Common myeloid progenitor, CD34-positive (primary cell): Measurements from ENCODE around the gene FMNL2. TPM values are rescaled to one million over a fixed set of nuclear protein-coding genes. Genes with fewer than 3 reads are reported as not detected.

Experiments used
- CTCF ChIA-PET: fragments of 350-600 bp; sonication (Branson Sonifier 250); formaldehyde crosslinking; loops from one replicate; lab custom pipeline; 2021; ENCODE audit warnings: antibody characterized with exemption; lab: Charles Lee
- POLR2A ChIA-PET: fragments of 350-600 bp; sonication (Branson Sonifier 250); formaldehyde crosslinking; loops from one replicate; lab custom pipeline; 2021; ENCODE audit warnings: antibody characterized with exemption; lab: Charles Lee
- DNase-seq, 3 donors: peaks; one replicate each; pipeline versions ENCODE4 v3.0.0 to v3.0.0-alpha.2; 2013
- H3K27ac ChIP-seq, 2 experiments: 1 replicate in 1 of 2; 2 replicates in 1 of 2; pipeline ENCODE4 v1.7.0; 2013; ENCODE audit warnings: inconsistent platforms in 2 of 2, low read length in 2 of 2, mild to moderate bottlenecking in 2 of 2, low read depth in 1 of 2, moderate library complexity in 1 of 2; ENCODE audit not compliant: severe bottlenecking in 2 of 2, insufficient read depth in 1 of 2, poor library complexity in 1 of 2
- H3K27me3 ChIP-seq, 5 experiments: replicated peaks in 2 of 5; 1 replicate in 3 of 5; 2 replicates in 2 of 5; pipeline versions ENCODE4 v1.6.1 to v1.7.0; 2013; ENCODE audit warnings: low read length in 4 of 5, mild to moderate bottlenecking in 2 of 5, moderate library complexity in 2 of 5, inconsistent platforms in 1 of 5; ENCODE audit not compliant: insufficient read depth in 5 of 5, control insufficient read depth in 4 of 5
- H3K36me3 ChIP-seq, 4 experiments: 1 replicate in 2 of 4; 2 replicates in 2 of 4; pipeline versions ENCODE4 v1.6.1 to v1.7.0; 2013; ENCODE audit warnings: low read length in 3 of 4, control low read depth in 1 of 4, mild to moderate bottlenecking in 1 of 4; ENCODE audit not compliant: control insufficient read depth in 4 of 4, insufficient read depth in 4 of 4
- H3K4me1 ChIP-seq, 4 experiments: 1 replicate in 3 of 4; 2 replicates in 1 of 4; pipeline versions ENCODE4 v1.6.1 to v1.7.1; 2013; ENCODE audit warnings: low read length in 3 of 4, mild to moderate bottlenecking in 3 of 4, control low read depth in 1 of 4, inconsistent platforms in 1 of 4, moderate library complexity in 1 of 4; ENCODE audit not compliant: control insufficient read depth in 4 of 4, insufficient read depth in 4 of 4; ENCODE audit errors: control extremely low read depth in 1 of 4
- H3K4me3 ChIP-seq, 7 experiments: 1 replicate in 4 of 7; 2 replicates in 3 of 7; pipeline versions ENCODE4 v1.5.1 to v1.7.0; 2013; ENCODE audit warnings: mild to moderate bottlenecking in 7 of 7, low read length in 6 of 7, moderate library complexity in 6 of 7, inconsistent platforms in 2 of 7, low read depth in 2 of 7, control low read depth in 1 of 7; ENCODE audit not compliant: insufficient read depth in 4 of 7, control insufficient read depth in 1 of 7; ENCODE audit errors: extremely low read depth in 1 of 7
- H3K9me3 ChIP-seq, 5 experiments: 1 replicate in 4 of 5; 2 replicates in 1 of 5; pipeline versions ENCODE4 v1.6.1 to v1.7.1; 2013; ENCODE audit warnings: low read length in 4 of 5, mild to moderate bottlenecking in 2 of 5, inconsistent platforms in 1 of 5, low read depth in 1 of 5, moderate library complexity in 1 of 5; ENCODE audit not compliant: control insufficient read depth in 4 of 5, insufficient read depth in 2 of 5; ENCODE audit errors: control extremely low read depth in 1 of 5
- WGBS: methylation state at CpG from one replicate; pipeline ENCODE4 v1.1.5; 2013; ENCODE audit not compliant: insufficient coverage; 5-methylcytosine and 5-hydroxymethylcytosine counted together
- polyA plus RNA-seq: library from polyadenylated mRNA; unstranded; fragments of 120-200 nt; gene quantifications from one replicate; pipeline ENCODE4 v1.2.1, GENCODE V29; 2013

The FMNL2 gene
- polyA plus RNA-seq, result 2.0 TPM

GRCh38 chr2:152335016-152335725 lies at the start of gene FMNL2:
TSS of gene FMNL2 (plus strand) at chr2:152335174.
- H3K9me3 ChIP-seq, result no peaks in the 10 kb centered on the region
- ChIA-PET CTCF (no interaction called here), POLR2A (interaction anchor here (0.6 kb wide), 1 partner anchor 1164 kb away, joined by 3 read pairs; no protein-coding TSS in a partner anchor)
- H3K4me3 ChIP-seq, result peak within 1 kb of the TSS; percentile 52 to 83 (median 74)
- no peaks in the 10 kb centered on the region for H3K36me3 ChIP-seq
- WGBS, result 0% methylated on average over 70 of the region's 85 CpGs
- no peak within 1 kb of the TSS for H3K27ac ChIP-seq
- H3K4me1 ChIP-seq, result peaks cover 0 to 22% (median 15%) of the 10 kb centered on the region in 4 experiments
- peak; percentile 46 to 81 (median 67) for DNase-seq
- peaks cover 0 to 25% (median 17%) of the 10 kb centered on the region in 5 experiments for H3K27me3 ChIP-seq

DNA sequence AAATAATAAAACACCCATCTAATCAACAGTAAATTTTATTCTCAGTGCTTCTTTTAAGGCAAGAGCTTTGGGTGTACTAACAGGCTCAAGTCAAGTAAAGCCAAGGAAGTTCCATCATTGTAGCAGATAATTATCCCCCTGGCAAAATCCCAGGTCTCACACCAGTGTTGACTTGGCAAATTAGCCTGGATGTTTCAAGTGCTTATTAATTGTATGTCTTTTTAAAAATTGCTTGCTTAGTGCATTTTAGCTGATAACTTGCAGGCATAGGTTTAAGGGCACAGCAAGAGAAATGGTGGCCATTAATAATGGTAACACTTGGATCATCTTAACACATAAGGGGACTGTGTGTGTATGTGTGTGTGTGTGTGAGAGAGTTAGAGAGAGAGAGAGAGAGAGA lies 42.0 kb upstream of the FMNL2 start:
- DNase-seq, result no peak
- H3K4me3 ChIP-seq, result no peak overlapping the region
- H3K9me3 ChIP-seq, result no peaks in the 10 kb centered on the region
- ChIA-PET CTCF (no interaction called here), POLR2A (no interaction called here)
- no peaks in the 10 kb centered on the region for H3K4me1 ChIP-seq
- no peaks in the 10 kb centered on the region for H3K27me3 ChIP-seq
- no peaks in the 10 kb centered on the region for H3K36me3 ChIP-seq
- no peak overlapping the region for H3K27ac ChIP-seq

DNA sequence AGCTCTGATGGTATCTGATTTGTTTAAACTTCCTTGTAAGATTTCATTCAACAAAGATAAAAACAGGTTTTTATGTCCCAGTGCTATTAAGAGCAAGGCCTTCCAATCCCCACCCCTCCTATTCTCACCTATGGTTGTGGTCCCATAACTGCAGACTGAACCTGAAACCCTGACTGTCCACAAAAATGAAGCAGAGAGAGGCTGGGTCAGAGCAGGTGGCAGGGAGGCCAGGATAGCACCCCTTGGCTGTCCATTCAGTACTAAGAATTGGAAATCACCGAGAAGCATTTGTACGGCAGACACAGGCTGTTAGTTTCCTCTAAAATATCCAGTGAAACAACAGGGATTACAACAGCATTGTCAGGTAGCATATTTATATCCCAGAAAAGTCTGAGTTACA lies 37.3 kb upstream of the FMNL2 start:
- ChIA-PET CTCF (no interaction called here), POLR2A (no interaction called here)
- H3K4me3 ChIP-seq, result no peak overlapping the region
- no peaks in the 10 kb centered on the region for H3K36me3 ChIP-seq
- no peaks in the 10 kb centered on the region for H3K4me1 ChIP-seq
- H3K9me3 ChIP-seq, result peaks cover 0 to 1% (median 0%) of the 10 kb centered on the region in 5 experiments
- no peak for DNase-seq
- no peak overlapping the region for H3K27ac ChIP-seq
- no peaks in the 10 kb centered on the region for H3K27me3 ChIP-seq
- WGBS, result no CpG with 5 or more reads among the region's 2 CpGs

- DNase-seq, result no peak
- H3K9me3 ChIP-seq, result peaks cover 0 to 1% (median 0%) of the 10 kb centered on the region in 5 experiments
- H3K4me3 ChIP-seq, result no peak overlapping the region
- H3K36me3 ChIP-seq, result no peaks in the 10 kb centered on the region
- 78% methylated on average over 1 of the region's 1 CpG for WGBS
- ChIA-PET POLR2A (no interaction called here), CTCF (no interaction called here)
- H3K27ac ChIP-seq, result no peak overlapping the region
- H3K4me1 ChIP-seq, result no peaks in the 10 kb centered on the region
- H3K27me3 ChIP-seq, result no peaks in the 10 kb centered on the region
Observed at GRCh38 chr2:152298754-152299153, 36.2 kb upstream of the FMNL2 start.

- Histone ChIP-seq H3K36me3 (no peaks in the 10 kb centered on the region), H3K27me3 (no peaks in the 10 kb centered on the region), H3K4me1 (no peaks in the 10 kb centered on the region), H3K4me3 (no peak overlapping the region), H3K27ac (no peak overlapping the region), H3K9me3 (peaks cover 0 to 1% (median 0%) of the 10 kb centered on the region in 5 experiments)
- no peak for DNase-seq
- ChIA-PET POLR2A (no interaction called here), CTCF (no interaction called here)
- WGBS, result 95% methylated on average over 3 of the region's 3 CpGs
Observed at GRCh38 chr2:152301131-152301530, 33.8 kb upstream of the FMNL2 start.

DNA sequence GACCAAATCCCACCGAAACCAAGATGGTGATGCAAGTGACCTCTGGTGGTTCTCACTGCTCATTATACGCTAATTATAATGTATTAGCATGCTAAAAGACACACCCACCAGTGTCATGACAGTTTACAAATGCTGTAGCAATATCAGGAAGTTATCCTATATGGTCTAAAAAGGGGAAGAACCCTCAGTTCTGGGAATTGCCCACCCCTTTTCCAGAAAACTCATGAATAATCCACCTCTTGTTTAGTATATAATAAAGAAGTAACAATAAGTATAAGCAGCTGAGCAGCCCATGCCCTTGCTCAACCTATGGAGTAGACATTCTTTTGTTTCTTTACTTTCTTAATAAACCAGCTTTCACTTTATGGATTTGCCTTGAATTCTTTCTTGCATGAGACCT lies 31.0 kb upstream of the FMNL2 start:
- Histone ChIP-seq H3K4me1 (no peaks in the 10 kb centered on the region), H3K4me3 (no peak overlapping the region), H3K27ac (no peak overlapping the region), H3K36me3 (no peaks in the 10 kb centered on the region), H3K9me3 (peaks cover 0 to 1% (median 0%) of the 10 kb centered on the region in 5 experiments), H3K27me3 (no peaks in the 10 kb centered on the region)
- no CpG with 5 or more reads among the region's 2 CpGs for whole genome bisulfite sequencing
- DNase-seq, result no peak
- POLR2A ChIA-PET, result no interaction called here
- CTCF ChIA-PET, result no interaction called here

GRCh38 chr2:152304836-152305235 lies 30.1 kb upstream of the FMNL2 start:
- H3K36me3 ChIP-seq, result no peaks in the 10 kb centered on the region
- ChIA-PET CTCF (interaction anchor here (1.7 kb wide), 1 partner anchor 24 kb away, joined by 3 read pairs; no protein-coding TSS in a partner anchor), POLR2A (no interaction called here)
- no peak for DNase-seq
- no peak overlapping the region for H3K27ac ChIP-seq
- peaks cover 0 to 1% (median 0%) of the 10 kb centered on the region in 5 experiments for H3K9me3 ChIP-seq
- no peaks in the 10 kb centered on the region for H3K4me1 ChIP-seq
- no peaks in the 10 kb centered on the region for H3K27me3 ChIP-seq
- WGBS, result 100% methylated on average over 1 of the region's 1 CpG
- H3K4me3 ChIP-seq, result no peak overlapping the region
